ENCODE data around the gene LHX1. TPM values are rescaled to one million over a fixed set of nuclear protein-coding genes. Genes with fewer than 3 reads are reported as not detected.

LHX1 gene
- total and polyA plus RNA-seq, 4 donors, result not detected

- Histone ChIP-seq H3K4me3 (ENCODE audit: low read depth in 1 of 3, low read length in 3 of 3) (peak overlapping the region in 1 of 3 donors; percentile 9), H3K27me3 (ENCODE audit: control insufficient read depth in 4 of 4, insufficient read depth in 4 of 4, low read length in 3 of 4) (peaks cover 3 to 52% (median 41%) of the 10 kb centered on the region in 4 donors), H3K9me3 (ENCODE audit: control insufficient read depth in 4 of 4, low read length in 3 of 4) (no peaks in the 10 kb centered on the region), H3K9ac (ENCODE audit: low read depth in 1 of 2, low read length in 2 of 2) (no peak overlapping the region), H3K36me3 (ENCODE audit: control insufficient read depth in 4 of 4, insufficient read depth in 3 of 4, low read depth in 1 of 4, low read length in 3 of 4) (no peaks in the 10 kb centered on the region), H3K27ac (ENCODE audit: low read depth in 1 of 2, low read length in 2 of 2) (no peak overlapping the region), H3K4me1 (ENCODE audit: control insufficient read depth in 4 of 4, insufficient read depth in 4 of 4, low read length in 3 of 4) (peaks cover 22 to 64% (median 28%) of the 10 kb centered on the region in 4 donors)
- TF ChIP-seq ATF3 (IDR thresholded peaks at IDR 0.05) (no peak), ZBTB33 (IDR thresholded peaks at IDR 0.05) (no peak), MAX (IDR thresholded peaks at IDR 0.05) (no peak), EGR1 (IDR thresholded peaks at IDR 0.05; ENCODE audit: low read depth in 2 of 2) (no peak)
- no peak for DNase-seq (ENCODE audit: low spot score)
- 5% methylated on average over 58 of the region's 58 CpGs for WGBS
Observed at GRCh38 chr17:36936455-36937000, 747 bp upstream of the LHX1 start.

- H3K4me3 ChIP-seq (ENCODE audit: low read depth in 1 of 3, low read length in 3 of 3), result no peak overlapping the region
Observed at GRCh38 chr17:36937959-36938565, 787 bp downstream of the LHX1 start.

More at GRCh38 chr17:36937959-36938565, 787 bp downstream of the LHX1 start:
- Histone ChIP-seq H3K27ac (ENCODE audit: low read depth in 1 of 2, low read length in 2 of 2) (no peak overlapping the region), H3K36me3 (ENCODE audit: control insufficient read depth in 4 of 4, insufficient read depth in 3 of 4, low read depth in 1 of 4, low read length in 3 of 4) (no peaks in the 10 kb centered on the region), H3K4me1 (ENCODE audit: control insufficient read depth in 4 of 4, insufficient read depth in 4 of 4, low read length in 3 of 4) (peaks cover 19 to 52% (median 27%) of the 10 kb centered on the region in 4 donors), H3K27me3 (ENCODE audit: control insufficient read depth in 4 of 4, insufficient read depth in 4 of 4, low read length in 3 of 4) (peaks cover 0 to 47% (median 41%) of the 10 kb centered on the region in 4 donors), H3K9me3 (ENCODE audit: control insufficient read depth in 4 of 4, low read length in 3 of 4) (peaks cover 0 to 3% (median 0%) of the 10 kb centered on the region in 4 donors), H3K9ac (ENCODE audit: low read depth in 1 of 2, low read length in 2 of 2) (no peak overlapping the region)
- DNase-seq (ENCODE audit: low spot score), result peak; percentile 33
- TF ChIP-seq REST (IDR thresholded peaks at IDR 0.05) (no peak), FOXA2 (IDR thresholded peaks at IDR 0.05) (no peak), RAD21 (IDR thresholded peaks at IDR 0.05) (no peak), HNF4A (conservative IDR thresholded peaks at IDR 0.05) (no peak), ATF3 (IDR thresholded peaks at IDR 0.05) (no peak), HNF4G (IDR thresholded peaks at IDR 0.05) (no peak), ZBTB33 (IDR thresholded peaks at IDR 0.05) (no peak), YY1 (IDR thresholded peaks at IDR 0.05) (no peak), RXRA (IDR thresholded peaks at IDR 0.05) (no peak), TAF1 (conservative IDR thresholded peaks at IDR 0.05) (no peak), JUND (IDR thresholded peaks at IDR 0.05) (no peak), GABPA (IDR thresholded peaks at IDR 0.05 in 1 of 2, conservative IDR thresholded peaks at IDR 0.05 in 1 of 2) (no peak), SP1 (IDR thresholded peaks at IDR 0.05) (no peak)
- WGBS, result 4% methylated on average over 36 of the region's 36 CpGs
